Activated T-cell treated with anti-CD3 and anti-CD28 coated beads, Interleukin-2, amount 50 U/mL, for 72 hours (primary cell): ENCODE results near the gene TRAF5. TPM values are rescaled to one million over a fixed set of nuclear protein-coding genes. Genes with fewer than 3 reads are reported as not detected.
"Not testable (repeated sequence)": the region's sequence is repeated elsewhere in the genome, so short reads cannot be mapped to it uniquely, and the experiment has no call there.

Experiments used
- ATAC-seq, 2 donors: fragments of 150-1000 bp; cut with Tn5 transposase; replicated peaks in 1 of 2; 2 replicates each; pipeline ENCODE4 v1.10.0; 2021; ENCODE audit warnings: moderate library complexity in 2 of 2, mild to moderate bottlenecking in 1 of 2
- DNase-seq, 2 donors: peaks; one replicate each; pipeline ENCODE4 v3.0.0; 2021 to 2022; ENCODE audit warnings: mixed read lengths in 1 of 2
- H3K27ac Mint-ChIP-seq: one replicate; pipeline ENCODE4 v1.8.0; 2022; ENCODE audit warnings: mild to moderate bottlenecking, moderate library complexity, mixed read lengths
- H3K27me3 Mint-ChIP-seq: one replicate; pipeline ENCODE4 v1.8.0; 2022; ENCODE audit warnings: low read depth, mixed read lengths
- H3K36me3 Mint-ChIP-seq, 2 donors: one replicate each; pipeline ENCODE4 v1.8.0; 2022; ENCODE audit warnings: mixed read lengths in 2 of 2, mild to moderate bottlenecking in 1 of 2; ENCODE audit not compliant: insufficient read depth in 2 of 2
- H3K4me1 Mint-ChIP-seq: one replicate; pipeline ENCODE4 v1.8.0; 2022; ENCODE audit warnings: low read depth, mixed read lengths
- H3K4me3 Mint-ChIP-seq, 2 donors: one replicate each; pipeline ENCODE4 v1.8.0; 2022; ENCODE audit warnings: mild to moderate bottlenecking in 2 of 2, mixed read lengths in 2 of 2, moderate library complexity in 2 of 2
- H3K9me3 Mint-ChIP-seq, 2 donors: one replicate each; pipeline ENCODE4 v1.8.0; 2022; ENCODE audit warnings: mixed read lengths in 2 of 2
- total RNA-seq, 2 donors: library from RNA; stranded (reverse); gene quantifications; one replicate each; pipeline ENCODE4 v1.2.3, GENCODE V29; 2022

The TRAF5 gene
- total RNA-seq, 2 donors from 2014 or later, result 28.8 to 38.6 TPM

- not testable (repeated sequence) for ATAC-seq, DNase-seq, H3K27me3 Mint-ChIP-seq, H3K27ac Mint-ChIP-seq, H3K4me1 Mint-ChIP-seq, H3K9me3 Mint-ChIP-seq, H3K4me3 Mint-ChIP-seq
- peaks cover 9 to 12% of the 10 kb centered on the region in 2 donors for H3K36me3 Mint-ChIP-seq
These were observed 81.1 kb downstream of the TRAF5 start for GRCh38 chr1:211407749-211408148.

- Mint-ChIP-seq H3K27ac (no peak overlapping the region), H3K4me3 (no peak overlapping the region), H3K36me3 (peaks cover 6 to 14% of the 10 kb centered on the region in 2 donors), H3K4me1 (peaks cover 7% of the 10 kb centered on the region), H3K27me3 (no peaks in the 10 kb centered on the region), H3K9me3 (peaks cover 0 to 6% of the 10 kb centered on the region in 2 donors)
- DNase-seq (no peak), ATAC-seq (no peak)
These were observed 85.0 kb downstream of the TRAF5 start for GRCh38 chr1:211411639-211412038.

GRCh38 chr1:211415700-211416099 is 89.1 kb downstream of the TRAF5 start:
- DNase-seq (no peak), ATAC-seq (no peak)
- H3K9me3 Mint-ChIP-seq, result peaks cover 0 to 2% of the 10 kb centered on the region in 2 donors
- H3K27me3 Mint-ChIP-seq, result no peaks in the 10 kb centered on the region
- H3K27ac Mint-ChIP-seq, result peak overlapping the region; percentile 45
- H3K36me3 Mint-ChIP-seq, result peaks cover 1 to 5% of the 10 kb centered on the region in 2 donors
- H3K4me1 Mint-ChIP-seq, result peaks cover 28% of the 10 kb centered on the region
- peak overlapping the region; percentile 74 to 77 for H3K4me3 Mint-ChIP-seq

- H3K27me3 Mint-ChIP-seq, H3K36me3 Mint-ChIP-seq, H3K9me3 Mint-ChIP-seq: not testable (repeated sequence)
- Mint-ChIP-seq H3K4me3 (peak overlapping the region; percentile 74 to 77), H3K27ac (peak overlapping the region; percentile 45), H3K4me1 (peaks cover 30% of the 10 kb centered on the region)
- DNase-seq (peak; percentile 49 to 52), ATAC-seq (peak; percentile 66 to 69)
These were observed 89.6 kb downstream of the TRAF5 start for GRCh38 chr1:211416246-211416627.

- DNase-seq (peak; percentile 51 to 72), ATAC-seq (peak; percentile 75 to 81)
- Mint-ChIP-seq H3K4me3 (peak overlapping the region; percentile 74 to 81), H3K27ac (peak overlapping the region; percentile 47), H3K4me1 (peaks cover 30% of the 10 kb centered on the region)
- H3K36me3 Mint-ChIP-seq, H3K27me3 Mint-ChIP-seq, H3K9me3 Mint-ChIP-seq: not testable (repeated sequence)
These were observed 90.1 kb downstream of the TRAF5 start for GRCh38 chr1:211416628-211417323.

GRCh38 chr1:211420389-211420788 is 93.8 kb downstream of the TRAF5 start:
- Mint-ChIP-seq H3K36me3 (peaks cover 0 to 2% of the 10 kb centered on the region in 2 donors), H3K4me3 (peak overlapping the region in 1 of 2 donors; percentile 29), H3K9me3 (no peaks in the 10 kb centered on the region), H3K4me1 (peaks cover 30% of the 10 kb centered on the region), H3K27ac (no peak overlapping the region), H3K27me3 (no peaks in the 10 kb centered on the region)
- ATAC-seq (peak; percentile 50 to 55), DNase-seq (peak; percentile 36 to 48)

- ATAC-seq (no peak), DNase-seq (no peak)
- Mint-ChIP-seq H3K9me3 (no peaks in the 10 kb centered on the region), H3K4me1 (peaks cover 25% of the 10 kb centered on the region), H3K27me3 (no peaks in the 10 kb centered on the region), H3K4me3 (peak overlapping the region in 1 of 2 donors; percentile 29), H3K36me3 (peaks cover 0 to 1% of the 10 kb centered on the region in 2 donors), H3K27ac (no peak overlapping the region)
These were observed 94.3 kb downstream of the TRAF5 start for GRCh38 chr1:211420845-211421454.

- Mint-ChIP-seq H3K4me1 (peaks cover 13% of the 10 kb centered on the region), H3K36me3 (no peaks in the 10 kb centered on the region), H3K4me3 (no peak overlapping the region), H3K9me3 (no peaks in the 10 kb centered on the region), H3K27me3 (no peaks in the 10 kb centered on the region), H3K27ac (no peak overlapping the region)
- no peak for DNase-seq
- ATAC-seq, result no peak
These were observed 97.4 kb downstream of the TRAF5 start for GRCh38 chr1:211424018-211424417.

Other genes with a start within 250 kb of the TRAF5 start
- gene KCNH1, start 192.7 kb upstream of the TRAF5 start, total RNA-seq, result not detected
- 10 to 100 TPM; 50.2 to 61.0 TPM for gene RCOR3, start 67.5 kb upstream of the TRAF5 start, total RNA-seq
- not detected for gene RD3, start 165.3 kb downstream of the TRAF5 start, total RNA-seq